ENCODE measurements around the gene SCP2.
A peak's percentile ranks its signal among the peaks of the same experiment; 100 is the strongest.
"Not testable (repeated sequence)": the region's sequence is repeated elsewhere in the genome, so short reads cannot be mapped to it uniquely, and the experiment has no call there.

Gene SCP2

DNA sequence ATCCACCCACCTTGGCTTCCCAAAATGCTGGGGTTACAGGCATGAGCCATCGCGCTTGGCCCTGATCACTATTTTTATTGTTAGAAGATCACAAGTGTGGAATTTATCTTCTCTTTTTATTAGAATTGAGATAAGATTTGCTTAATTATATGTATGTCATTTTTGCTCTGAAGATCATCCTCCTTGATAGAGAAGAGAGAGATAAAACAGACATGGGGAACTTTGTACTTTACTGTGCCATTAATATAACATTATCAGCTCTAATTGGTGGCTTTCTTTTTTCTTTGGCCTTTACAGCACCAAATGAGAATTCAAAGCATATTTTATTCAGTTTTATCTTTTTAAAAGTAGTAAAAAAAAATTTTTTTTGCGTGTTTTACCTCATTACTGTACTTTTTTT lies 46.8 kb downstream of the SCP2 start:
- DNase-seq (ENCODE audit: low spot score) = no peak

DNA sequence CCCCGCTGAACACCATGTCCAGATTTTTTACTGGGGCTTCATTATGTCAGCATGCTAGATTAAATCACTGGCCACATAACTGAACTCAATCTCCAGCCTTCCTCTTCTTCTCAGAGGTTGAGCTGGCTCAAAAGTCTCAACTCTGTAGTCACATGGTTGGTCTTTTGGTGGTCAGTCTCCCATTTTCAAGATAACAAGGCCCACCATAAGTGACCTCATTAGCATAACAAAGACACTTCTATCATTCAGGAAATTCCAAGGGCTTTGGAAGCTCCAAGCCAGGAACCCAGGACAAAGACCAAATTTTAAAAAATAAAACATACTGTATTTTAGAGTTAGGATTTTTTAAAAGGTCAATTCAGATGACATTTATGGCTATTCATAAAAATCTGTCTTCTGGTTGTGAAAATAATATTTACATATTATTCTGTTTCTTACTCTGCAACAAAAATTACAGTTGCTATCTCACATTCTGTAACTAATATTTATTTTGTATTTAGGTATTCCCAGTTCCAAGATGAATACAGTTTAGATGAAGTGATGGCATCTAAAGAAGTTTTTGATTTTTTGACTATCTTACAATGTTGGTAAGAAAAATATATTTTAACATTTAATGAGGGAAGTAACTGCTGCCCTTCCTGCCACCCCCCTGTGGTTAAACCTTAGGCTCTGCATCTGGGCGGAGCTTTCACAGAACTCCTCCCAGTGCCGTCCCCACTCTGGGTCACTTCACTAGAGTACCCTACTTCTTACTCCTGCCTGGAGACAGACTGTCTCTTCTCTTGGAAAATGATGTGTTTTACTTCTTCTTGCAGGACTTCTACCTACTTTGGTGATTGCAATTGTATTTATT lies 49.3 kb downstream of the SCP2 start:
- no peak for DNase-seq (ENCODE audit: low spot score)

DNA sequence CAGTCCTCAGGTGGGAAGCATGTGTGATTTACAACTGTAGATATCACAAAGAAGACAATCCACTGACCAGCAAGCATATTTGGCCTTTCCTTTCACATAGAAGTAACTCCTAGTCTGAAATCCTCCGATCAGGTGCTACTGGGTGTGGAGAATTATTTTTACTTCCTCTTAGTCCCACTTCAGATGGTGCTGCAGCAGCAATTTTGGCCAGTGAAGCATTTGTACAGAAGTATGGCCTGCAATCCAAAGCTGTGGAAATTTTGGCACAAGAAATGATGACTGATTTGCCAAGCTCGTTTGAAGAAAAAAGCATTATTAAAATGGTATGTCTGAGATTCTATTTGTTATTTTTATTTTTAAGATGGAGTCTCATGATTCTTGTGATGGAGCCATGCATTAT lies 51.0 kb downstream of the SCP2 start:
- DNase-seq (ENCODE audit: low spot score) = no peak

DNA sequence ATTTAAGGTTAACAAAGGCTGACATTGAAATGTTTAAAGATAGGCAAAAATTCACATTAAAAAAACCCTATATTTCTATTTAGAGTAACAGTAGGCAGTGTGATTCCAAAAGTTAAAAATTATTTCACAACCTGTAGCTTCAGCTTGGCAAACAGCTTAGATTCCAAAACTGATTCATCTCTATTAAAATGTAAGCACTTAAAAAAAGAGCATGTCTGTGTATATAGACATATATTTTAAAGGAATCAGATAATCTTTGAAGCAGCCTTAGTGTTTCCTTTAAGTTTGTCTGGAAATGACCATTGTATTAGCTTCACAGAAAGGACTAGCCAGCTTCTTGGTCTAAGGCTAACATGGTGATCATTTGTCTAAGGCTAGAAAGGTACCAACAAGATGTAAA lies 65.7 kb downstream of the SCP2 start:
- not testable (repeated sequence) for DNase-seq (ENCODE audit: low spot score)

DNA sequence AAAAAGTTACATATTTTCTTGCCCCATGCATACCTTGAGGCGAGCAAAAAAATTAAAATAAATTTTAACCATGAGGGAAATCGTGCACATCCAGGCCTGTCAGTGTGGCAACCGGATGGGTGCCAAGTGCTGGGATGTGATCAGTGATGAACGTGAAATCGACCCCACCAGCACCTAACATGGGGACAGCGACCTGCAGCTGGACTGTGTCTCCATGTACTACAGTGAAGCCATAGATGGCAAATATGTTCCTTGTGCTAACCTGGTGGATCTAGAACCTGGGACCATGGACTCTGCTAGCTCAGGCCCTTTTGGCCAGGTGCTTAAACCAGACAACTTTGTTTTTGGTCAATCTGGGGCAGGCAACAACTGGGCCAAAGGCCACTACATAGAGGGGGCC lies 67.6 kb downstream of the SCP2 start:
- no peak for DNase-seq (ENCODE audit: low spot score)

DNA sequence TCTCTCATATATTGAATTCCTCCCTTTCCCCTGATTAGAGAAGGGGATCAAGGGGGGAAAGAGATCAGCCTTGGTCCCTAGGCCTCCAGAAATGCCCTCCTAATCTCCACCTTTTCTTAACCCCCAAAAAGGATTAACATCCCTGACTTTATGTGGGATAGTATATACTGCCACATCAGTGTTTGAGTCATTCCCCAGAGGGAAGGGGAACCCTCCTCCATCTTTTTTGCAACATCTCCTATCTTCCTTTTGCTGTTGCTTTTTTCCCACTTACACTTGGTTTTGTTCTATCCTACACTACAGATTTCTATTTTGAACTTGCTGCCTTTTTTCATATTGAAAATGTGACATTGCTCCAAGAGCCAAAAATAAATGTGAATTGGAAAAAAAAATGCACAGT lies 69.6 kb downstream of the SCP2 start:
- DNase-seq (ENCODE audit: low spot score) = no peak

DNA sequence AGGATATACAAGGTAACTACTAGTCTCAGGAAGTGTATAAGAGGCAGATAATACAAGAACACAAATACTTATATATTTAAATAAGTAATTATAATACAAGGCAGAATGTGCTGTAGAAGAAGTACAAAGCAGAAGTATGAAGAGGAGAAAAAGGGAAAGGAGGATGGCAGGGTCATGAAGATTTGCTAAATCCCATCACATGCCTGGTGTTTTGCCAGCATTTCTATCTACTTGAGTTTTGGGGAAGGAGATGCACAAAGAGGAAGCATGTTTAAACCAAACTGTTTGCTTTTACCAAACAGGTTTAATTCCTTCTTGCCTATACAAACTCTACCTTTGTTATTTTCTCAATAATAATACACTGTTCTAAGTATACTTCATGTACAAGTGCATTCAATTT lies 74.1 kb downstream of the SCP2 start:
- DNase-seq (ENCODE audit: low spot score) = no peak

DNA sequence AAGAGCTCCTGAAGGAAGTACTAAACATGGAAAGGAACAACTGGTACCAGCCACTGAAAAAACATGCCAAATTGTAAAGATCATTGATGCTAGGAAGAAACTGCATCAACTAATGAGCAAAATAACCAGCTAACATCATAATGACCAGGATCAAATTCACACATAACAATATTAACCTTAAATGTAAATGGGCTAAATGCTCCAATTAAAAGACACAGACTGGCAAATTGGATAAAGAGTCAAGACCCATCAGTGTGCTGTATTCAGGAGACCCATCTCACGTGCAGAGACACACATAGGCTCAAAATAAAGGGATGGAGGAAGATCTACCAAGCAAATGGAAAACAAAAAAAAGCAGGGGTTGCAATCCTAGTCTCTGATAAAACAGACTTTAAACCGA lies 79.5 kb downstream of the SCP2 start:
- DNase-seq (ENCODE audit: low spot score) = not testable (repeated sequence)

DNA sequence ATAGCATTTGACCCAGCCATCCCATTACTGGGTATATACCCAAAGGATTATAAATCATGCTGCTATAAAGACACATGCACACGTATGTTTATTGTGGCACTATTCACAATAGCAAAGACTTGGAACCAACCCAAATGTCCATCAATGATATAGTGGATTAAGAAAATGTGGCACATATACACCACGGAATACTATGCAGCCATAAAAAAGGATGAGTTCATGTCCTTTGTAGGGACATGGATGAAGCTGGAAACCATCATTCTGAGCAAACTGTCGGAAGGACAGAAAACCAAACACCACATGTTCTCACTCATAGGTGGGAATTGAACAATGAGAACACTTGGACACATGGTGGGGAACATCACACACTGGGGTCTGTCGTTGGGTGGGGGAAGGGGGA lies 83.2 kb downstream of the SCP2 start:
- DNase-seq (ENCODE audit: low spot score) = not testable (repeated sequence)

DNA sequence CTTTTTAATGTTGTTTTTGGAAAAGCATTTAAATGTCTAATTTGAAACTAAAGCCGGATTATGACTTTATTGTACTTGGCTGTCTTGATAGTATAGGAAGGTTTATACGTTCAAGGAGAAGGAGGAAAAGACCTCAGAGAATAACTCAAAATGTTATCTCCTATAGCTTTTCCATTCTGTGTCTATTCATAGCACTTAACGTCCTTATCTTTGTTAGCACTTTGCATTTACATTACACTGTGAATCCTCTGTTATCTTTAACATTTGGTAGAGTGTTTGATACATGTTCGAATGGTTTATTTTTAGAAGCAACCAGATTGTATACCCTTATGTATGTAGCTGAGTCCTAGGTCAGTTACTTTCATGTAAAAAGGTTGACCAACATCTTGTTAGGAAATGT lies 84.1 kb downstream of the SCP2 start:
- no peak for DNase-seq (ENCODE audit: low spot score)

DNA sequence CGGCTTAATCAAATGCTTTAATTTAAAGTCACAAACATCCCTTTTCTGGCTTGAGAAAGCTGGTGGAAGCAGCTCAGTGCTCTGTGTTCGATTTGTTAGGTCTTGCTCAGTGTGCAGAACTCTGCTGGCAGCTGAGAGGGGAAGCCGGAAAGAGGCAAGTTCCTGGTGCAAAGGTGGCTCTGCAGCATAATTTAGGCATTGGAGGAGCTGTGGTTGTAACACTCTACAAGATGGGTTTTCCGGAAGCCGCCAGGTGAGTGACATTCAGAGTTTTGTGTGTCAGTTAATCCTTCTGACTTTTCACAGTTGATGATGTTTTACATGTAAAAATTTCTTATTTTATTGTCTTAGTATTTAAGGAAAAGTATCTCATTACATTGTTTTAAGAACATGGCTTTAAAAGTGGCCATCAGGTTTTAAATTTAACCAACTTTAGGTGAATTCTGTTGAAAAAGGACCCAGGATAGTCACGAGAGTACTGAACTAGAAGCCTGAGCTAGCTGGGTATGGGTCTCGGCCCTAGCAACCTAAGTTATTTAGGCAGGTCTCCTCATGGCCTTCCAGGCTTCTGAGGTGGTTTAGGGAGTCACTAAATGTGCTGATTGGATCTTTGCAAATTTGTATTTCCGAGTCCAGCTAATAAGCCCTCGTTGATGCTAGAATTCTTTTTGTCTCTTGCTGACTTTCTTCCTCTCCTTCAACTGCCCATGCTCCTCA lies 87.9 kb downstream of the SCP2 start:
- DNase-seq (ENCODE audit: low spot score) = peak; percentile 90

DNA sequence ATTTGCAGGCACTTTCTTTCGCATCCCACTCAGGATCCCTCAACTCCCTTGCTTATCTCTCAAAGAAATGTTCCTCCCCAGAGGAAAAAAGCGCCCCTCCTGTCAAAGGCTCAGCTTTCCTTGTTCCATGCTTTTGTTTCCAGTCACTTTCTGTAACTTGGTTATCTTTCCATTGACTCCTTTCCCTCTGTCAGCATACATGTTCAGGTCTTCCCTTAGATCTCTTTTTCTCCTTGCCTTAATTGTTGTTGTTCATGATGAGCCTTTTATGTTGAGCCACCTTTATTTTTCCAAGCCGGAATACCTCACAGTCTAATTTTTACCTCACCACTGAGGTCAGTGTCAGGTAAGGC lies 88.4 kb downstream of the SCP2 start:
- DNase-seq (ENCODE audit: low spot score) = no peak

DNA sequence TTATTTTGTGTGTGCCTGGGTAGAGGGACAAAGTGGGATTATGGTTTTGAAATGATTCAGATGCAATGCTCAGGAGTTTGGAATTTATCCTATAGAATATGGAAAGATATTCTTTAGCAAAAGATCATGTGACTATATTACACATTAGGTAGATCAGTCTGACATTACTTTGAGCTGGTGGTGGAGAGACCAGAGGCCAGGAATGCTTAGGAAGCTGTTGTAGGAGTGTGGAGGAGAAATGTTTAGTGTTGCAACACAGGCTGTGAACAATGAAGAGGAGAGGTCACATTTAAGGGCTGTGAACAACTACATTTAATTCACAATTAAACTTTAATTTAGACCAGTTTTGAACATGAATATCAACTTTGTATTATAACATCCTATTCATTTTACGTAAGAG lies 89.6 kb downstream of the SCP2 start:
- no peak for DNase-seq (ENCODE audit: low spot score)

DNA sequence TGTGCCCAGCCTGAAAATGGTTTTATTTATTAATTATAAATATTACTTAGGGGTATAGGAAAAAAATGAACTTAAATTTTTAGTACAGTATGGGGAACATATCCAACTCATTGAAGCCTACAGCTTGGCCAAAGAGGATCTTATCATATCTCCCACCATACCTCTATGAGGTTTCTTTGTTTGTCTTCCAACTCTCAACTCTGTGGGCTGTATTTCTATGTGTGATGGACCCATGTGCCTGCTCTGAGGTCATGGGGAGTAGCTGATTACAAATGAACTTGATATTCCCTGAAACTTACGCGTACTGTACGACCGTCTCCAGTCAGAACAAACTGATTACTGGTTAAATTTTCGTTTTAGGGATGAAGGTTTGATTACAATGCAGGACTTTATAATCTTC lies 93.5 kb downstream of the SCP2 start:
- DNase-seq (ENCODE audit: low spot score) = no peak

DNA sequence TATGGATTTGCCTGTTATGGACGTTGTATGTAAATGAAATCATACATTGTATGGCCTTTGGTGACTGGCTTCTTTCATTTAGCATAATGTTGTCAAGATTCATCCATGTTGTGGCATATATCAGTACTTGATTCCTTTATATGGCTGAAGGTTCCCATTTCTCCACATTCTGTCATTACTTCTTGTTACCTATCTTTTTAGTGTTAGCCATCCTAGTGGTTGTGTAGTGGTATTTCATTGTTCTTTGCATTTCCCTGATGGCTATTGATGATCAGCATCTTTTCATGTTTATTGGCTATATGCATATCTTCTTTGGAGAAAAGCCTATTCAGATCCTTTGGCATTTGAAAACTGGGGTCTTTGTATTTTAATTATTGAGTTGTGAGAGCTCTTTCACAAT lies 95.1 kb downstream of the SCP2 start:
- no peak for DNase-seq (ENCODE audit: low spot score)

DNA sequence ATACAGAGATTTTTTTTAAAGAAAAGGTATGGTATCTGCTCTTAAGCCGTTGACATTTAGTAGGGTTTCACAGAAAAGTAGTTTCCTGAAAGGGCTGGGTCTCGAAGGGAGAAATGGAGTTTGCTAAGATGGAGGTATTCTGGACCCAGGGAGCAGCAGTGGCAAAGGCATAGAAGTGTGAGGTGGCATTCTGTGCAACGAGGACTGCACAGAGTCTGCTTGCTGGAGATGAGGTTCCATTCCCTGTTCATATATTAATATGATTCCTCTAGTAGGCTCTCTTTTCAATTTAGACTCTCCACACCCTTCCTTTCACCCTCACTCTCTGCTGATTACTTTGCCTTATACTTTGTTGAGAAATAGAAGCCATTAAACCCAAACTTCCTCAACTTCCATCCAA lies 96.5 kb downstream of the SCP2 start:
- DNase-seq (ENCODE audit: low spot score) = no peak

DNA sequence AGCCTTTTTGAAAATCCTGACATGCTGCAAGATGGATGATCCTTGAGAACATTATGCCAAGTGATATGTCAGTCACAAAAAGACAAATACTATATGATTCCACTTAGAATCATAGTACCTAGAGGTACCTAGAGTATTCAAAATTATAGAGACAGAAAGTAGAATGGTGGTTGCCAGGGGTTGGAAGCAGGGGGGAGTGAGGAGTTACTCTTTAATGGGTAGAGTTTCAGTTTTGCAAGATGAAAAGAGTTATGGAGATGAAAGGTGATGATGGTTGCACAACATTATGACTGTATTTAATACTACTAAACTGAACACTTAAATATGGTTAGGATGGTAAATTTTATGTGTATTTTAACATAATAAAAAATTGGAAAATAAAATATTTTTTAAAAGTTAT lies 97.0 kb downstream of the SCP2 start:
- no peak for DNase-seq (ENCODE audit: low spot score)

DNA sequence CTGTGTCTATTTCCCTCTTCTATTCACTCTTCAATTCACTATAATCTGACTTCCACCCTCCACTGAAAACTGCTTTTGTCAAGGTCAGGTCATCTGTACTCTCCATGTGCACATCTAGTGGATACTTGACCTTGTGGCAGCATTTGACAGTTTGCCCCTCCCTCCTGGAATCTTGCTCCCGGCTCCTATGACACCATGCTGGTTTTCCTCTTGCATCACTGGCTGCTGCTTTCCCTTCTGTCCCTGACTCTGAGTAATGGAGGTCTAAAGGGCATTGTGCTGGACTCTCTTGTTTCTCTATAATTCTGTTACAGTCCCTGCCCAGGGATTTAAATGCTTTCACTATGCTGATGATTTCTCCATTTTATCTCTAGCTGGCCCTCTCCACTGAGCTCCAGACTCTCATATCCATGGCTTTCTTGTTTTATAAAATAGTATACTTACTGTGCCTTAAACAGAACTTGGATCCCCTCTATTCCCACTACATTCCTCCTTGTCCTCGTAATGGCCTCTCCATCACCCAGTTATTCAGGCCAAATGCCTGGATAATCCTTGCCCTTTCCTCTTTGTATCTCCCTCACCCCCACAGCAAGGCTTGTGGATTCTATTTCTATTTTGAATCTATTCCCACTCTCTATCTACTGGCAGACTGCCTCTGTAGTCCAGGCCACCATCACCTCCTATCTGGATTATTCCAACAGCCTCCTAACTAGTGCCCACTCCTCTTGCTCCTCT lies 98.1 kb downstream of the SCP2 start:
- DNase-seq (ENCODE audit: low spot score) = peak; percentile 76

DNA sequence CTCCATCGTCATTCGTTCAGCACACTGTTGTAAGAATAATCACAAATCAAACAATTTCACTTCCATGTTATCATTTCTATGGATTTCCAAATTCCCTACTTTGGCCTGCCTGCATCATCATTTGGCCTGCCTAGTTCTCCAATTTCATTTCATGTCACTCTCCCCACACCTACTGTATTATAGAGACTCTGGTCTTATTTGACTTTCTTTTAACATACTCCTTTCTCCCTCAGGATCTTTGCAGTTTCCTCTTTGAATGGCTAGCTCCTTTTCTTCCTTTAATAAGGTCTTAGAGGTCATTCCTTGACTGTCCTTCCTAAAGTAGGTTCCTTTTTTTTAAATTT lies 98.7 kb downstream of the SCP2 start:
- no peak for DNase-seq (ENCODE audit: low spot score)

DNA sequence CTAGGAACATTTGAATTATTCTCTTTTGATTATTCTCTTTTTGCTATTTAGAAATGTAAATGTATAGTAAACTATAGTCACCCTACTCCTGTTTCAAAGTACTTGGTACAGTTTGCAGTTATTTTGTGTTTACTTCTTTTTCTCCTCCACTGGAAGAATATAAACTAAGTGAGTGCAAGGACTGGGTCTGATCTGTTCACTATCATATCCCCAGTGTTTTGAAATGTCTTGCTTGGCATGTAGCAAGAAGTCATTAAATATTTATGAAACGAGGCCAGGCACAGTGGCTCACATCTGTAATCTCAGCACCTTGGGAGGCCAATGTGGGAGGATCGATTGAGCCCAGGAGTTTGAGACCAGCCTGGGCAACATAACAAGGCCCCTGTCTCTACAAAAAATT lies 99.2 kb downstream of the SCP2 start:
- DNase-seq (ENCODE audit: low spot score) = no peak

DNA sequence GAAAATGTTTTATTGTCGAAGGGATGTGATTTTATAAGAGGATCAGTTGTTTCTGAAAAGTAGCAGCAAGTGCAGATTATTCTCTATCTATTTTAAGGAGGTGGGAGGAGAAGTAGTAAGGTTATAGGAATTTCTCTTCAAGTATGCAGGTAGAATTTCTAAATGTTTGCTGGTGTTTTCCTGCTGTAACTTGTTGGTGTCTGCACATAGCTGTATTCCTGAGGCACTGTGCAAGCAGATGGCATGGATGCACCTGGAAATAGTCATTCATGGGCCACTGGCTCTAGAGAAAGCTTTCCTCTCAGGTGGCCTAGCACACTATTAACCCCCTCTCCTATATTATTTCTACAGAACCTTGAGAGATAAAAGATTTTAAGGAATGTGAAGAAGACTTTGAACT lies 104.7 kb downstream of the SCP2 start:
- no peak for DNase-seq (ENCODE audit: low spot score)

DNA sequence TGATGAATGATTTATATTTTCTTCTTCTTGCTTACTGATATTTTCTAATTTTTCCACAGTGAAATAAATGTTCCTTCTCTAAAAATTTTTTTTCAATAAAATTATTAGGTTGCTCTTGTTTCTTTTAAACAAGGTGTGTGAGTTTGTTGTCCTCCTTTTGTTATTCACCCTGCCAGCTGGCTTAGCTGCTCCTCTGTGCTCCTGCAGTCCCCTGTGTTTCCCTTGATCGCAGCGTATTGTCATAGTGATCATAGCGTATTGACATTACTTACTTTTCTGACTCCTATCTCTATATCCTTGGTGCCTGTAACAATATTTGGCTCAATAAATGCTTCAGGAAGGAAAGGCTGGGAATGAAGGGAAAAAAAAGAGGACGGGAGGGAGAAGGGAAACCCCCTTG lies 110.1 kb downstream of the SCP2 start:
- DNase-seq (ENCODE audit: low spot score) = no peak

DNA sequence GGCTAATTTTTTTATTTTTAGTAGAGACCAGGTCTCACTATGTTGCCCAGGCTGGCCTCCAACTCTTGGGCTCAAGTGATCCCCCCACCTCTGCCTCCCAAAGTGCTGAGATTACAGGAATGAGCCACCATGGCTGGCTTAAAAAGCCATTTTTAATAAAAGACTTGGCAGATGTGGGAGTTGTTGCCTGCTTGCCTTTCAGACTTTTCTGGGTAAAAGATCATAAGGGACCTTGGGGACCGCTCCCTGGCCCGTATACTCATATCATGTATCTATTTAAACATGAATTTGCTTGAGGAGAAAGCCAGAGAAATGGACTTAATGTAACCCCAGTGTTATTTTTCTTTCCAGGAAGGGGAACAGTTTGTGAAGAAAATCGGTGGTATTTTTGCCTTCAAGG lies 111.5 kb downstream of the SCP2 start:
- DNase-seq (ENCODE audit: low spot score) = no peak

Measured in AG08395 (cell line).